Endothelial cell of umbilical vein (primary cell): Measurements from ENCODE around the gene MBTPS1. TPM values are rescaled to one million over a fixed set of nuclear protein-coding genes. Genes with fewer than 3 reads are reported as not detected.

Experiments
- BruUV-seq: library from RNA; stranded (reverse); fragments of 400-500 nt; replicated peaks from 2 replicates; lab custom pipeline; 2021; lab: Mats Ljungman, UMichigan
- CTCF ChIA-PET: fragments of 300-600, 350-600 bp; sonication (Branson Sonifier 250); formaldehyde crosslinking; loops from one replicate; lab custom pipeline; 2021; ENCODE audit warnings: antibody characterized with exemption, inconsistent platforms; lab: Charles Lee
- POLR2A ChIA-PET: fragments of 300-600, 350-600 bp; sonication (Branson Sonifier 250); formaldehyde crosslinking; loops from one replicate; lab custom pipeline; 2021; ENCODE audit warnings: antibody characterized with exemption, inconsistent platforms; lab: Charles Lee
- DNase-seq: peaks from one replicate; pipeline ENCODE4 v3.0.0-alpha.2; 2011; ENCODE audit warnings: low read depth, low spot score
- FAIRE-seq: peaks from 2 replicates; lab custom pipeline; 2011; peaks lifted over from hg19 to GRCh38; lab: Jason Lieb, UNC
- H2AFZ ChIP-seq: 2 replicates; pipeline ENCODE4 v1.6.0; 2012; ENCODE audit warnings: low read depth, low read length, control low read depth, inconsistent platforms
- H3K27ac ChIP-seq: 2 replicates; pipeline ENCODE4 v1.5.1; 2011; ENCODE audit warnings: low read depth, mild to moderate bottlenecking, control low read depth, low read length, moderate library complexity; ENCODE audit not compliant: insufficient read depth
- H3K27me3 ChIP-seq, 2 experiments: 2 replicates each; pipeline versions ENCODE4 v1.6.0 to v1.6.1; 2011; ENCODE audit warnings: low read length in 2 of 2, mixed read lengths in 1 of 2; ENCODE audit not compliant: control insufficient read depth in 2 of 2, insufficient read depth in 2 of 2
- H3K36me3 ChIP-seq, 2 experiments: 2 replicates in 1 of 2; 3 replicates in 1 of 2; pipeline ENCODE4 v1.5.1; 2011; ENCODE audit warnings: low read length in 2 of 2, mild to moderate bottlenecking in 1 of 2, moderate library complexity in 1 of 2; ENCODE audit not compliant: control insufficient read depth in 2 of 2, insufficient read depth in 2 of 2; ENCODE audit errors: extremely low read depth in 1 of 2
- H3K4me1 ChIP-seq: 3 replicates; pipeline ENCODE4 v1.5.1; 2011; ENCODE audit warnings: mild to moderate bottlenecking, low read length; ENCODE audit not compliant: control insufficient read depth, insufficient read depth; ENCODE audit errors: extremely low read depth
- H3K4me2 ChIP-seq: 2 replicates; pipeline ENCODE4 v1.6.1; 2011; ENCODE audit warnings: low read length, control low read depth, mixed read lengths; ENCODE audit not compliant: insufficient read depth
- H3K4me3 ChIP-seq, 3 experiments: fragments of 200-600 bp in 1 of 3; sonication (generic), shearing (Covaris generic) in 1 of 3; replicated peaks in 1 of 3; 2 replicates each; pipeline ENCODE4 v1.5.1; 2011 to 2016; ENCODE audit warnings: control low read depth in 3 of 3, low read length in 3 of 3, mild to moderate bottlenecking in 2 of 3, inconsistent platforms in 1 of 3, low read depth in 1 of 3, moderate library complexity in 1 of 3; ENCODE audit not compliant: insufficient read depth in 1 of 3
- H3K79me2 ChIP-seq: 2 replicates; pipeline ENCODE4 v1.6.0; 2012; ENCODE audit warnings: low read length, inconsistent platforms; ENCODE audit not compliant: control insufficient read depth, insufficient read depth
- H3K9ac ChIP-seq: replicated peaks from 2 replicates; pipeline ENCODE3; 2011; ENCODE audit warnings: low read length, control low read depth; ENCODE audit not compliant: insufficient read depth; ENCODE audit errors: extremely low read depth
- H3K9me1 ChIP-seq: replicated peaks from 3 replicates; pipeline ENCODE4 v1.6.0; 2011; ENCODE audit warnings: mild to moderate bottlenecking, low read length; ENCODE audit not compliant: control insufficient read depth, insufficient read depth; ENCODE audit errors: extremely low read depth
- H3K9me3 ChIP-seq: replicated peaks from 2 replicates; pipeline ENCODE4 v1.5.1; 2012; ENCODE audit warnings: low read length, inconsistent platforms; ENCODE audit not compliant: control insufficient read depth, insufficient read depth
- H4K20me1 ChIP-seq: replicated peaks from 2 replicates; pipeline ENCODE3; 2011; ENCODE audit warnings: mild to moderate bottlenecking, low read length; ENCODE audit not compliant: control insufficient read depth, insufficient read depth; ENCODE audit errors: extremely low read depth
- CTCF ChIP-seq, 2 donors: IDR thresholded peaks; 1 replicate in 1 of 2; 2 replicates in 1 of 2; pipeline ENCODE4 v1.5.1; 2011; ENCODE audit warnings: low read length in 2 of 2, mild to moderate bottlenecking in 2 of 2, moderate library complexity in 2 of 2, control low read depth in 1 of 2, inconsistent platforms in 1 of 2, low read depth in 1 of 2; ENCODE audit not compliant: insufficient read depth in 1 of 2; ENCODE audit errors: extremely low read depth in 1 of 2
- EZH2 ChIP-seq: IDR thresholded peaks from 2 replicates; pipeline ENCODE4 v1.6.1; 2012; ENCODE audit warnings: borderline replicate concordance, low read depth, mild to moderate bottlenecking, moderate library complexity, low read length, inconsistent platforms; ENCODE audit not compliant: severe bottlenecking
- FOS ChIP-seq: IDR thresholded peaks from 2 replicates; pipeline ENCODE4 v1.6.1; 2011; ENCODE audit warnings: mild to moderate bottlenecking, low read length, moderate library complexity, borderline replicate concordance; ENCODE audit not compliant: insufficient read depth
- GATA2 ChIP-seq: IDR thresholded peaks from 2 replicates; pipeline ENCODE4 v1.7.0; 2011; ENCODE audit warnings: low read depth, mild to moderate bottlenecking, moderate library complexity, mixed read lengths, low read length; ENCODE audit not compliant: insufficient read length, insufficient read depth
- JUN ChIP-seq: IDR thresholded peaks from 2 replicates; pipeline ENCODE4 v1.6.1; 2011; ENCODE audit warnings: borderline replicate concordance, low read depth; ENCODE audit not compliant: insufficient read length, insufficient read depth
- MAX ChIP-seq: IDR thresholded peaks from 2 replicates; pipeline ENCODE4 v1.6.1; 2011; ENCODE audit not compliant: insufficient read depth, insufficient read length
- MYC ChIP-seq: IDR thresholded peaks from one replicate; pipeline ENCODE4 v1.6.1; 2011; ENCODE audit warnings: mild to moderate bottlenecking, low read depth, low read length
- POLR2A ChIP-seq: IDR thresholded peaks from 2 replicates; pipeline ENCODE4 v1.6.1; 2012; ENCODE audit warnings: low read depth, mild to moderate bottlenecking, control low read depth, low read length
- POLR2AphosphoS5 ChIP-seq: IDR thresholded peaks from 2 replicates; pipeline ENCODE4 v1.6.1; 2012; ENCODE audit warnings: low read depth, mild to moderate bottlenecking, control low read depth, low read length, moderate library complexity; ENCODE audit not compliant: insufficient read depth
- dilution Hi-C: fragments of 300-500 bp; cut with MboI; formaldehyde crosslinking; loops from one replicate; pipeline ENCODE4 v1.15.0; 2019; ENCODE audit warnings: low sequenced_read_pairs; ENCODE audit not compliant: extremely low pct_ligation_motif_present
- intact Hi-C: fragments of 100-400 bp; cut with micrococcal nuclease; formaldehyde crosslinking; loops from one replicate; pipeline ENCODE4 v1.10.0; 2022
- polyA plus RNA-seq, 4 experiments: library from polyadenylated mRNA; depleted of rRNA in 3 of 4; stranded (reverse) in 3 of 4; unstranded in 1 of 4; fragments of >200 nt; gene quantifications; 2 replicates each; pipeline versions ENCODE4 v1.2.1 to v1.2.3, GENCODE V29; 2011 to 2012; ENCODE audit warnings: missing spikeins in 1 of 4
- total RNA-seq: library from RNA; stranded (reverse); gene quantifications from 2 replicates; pipeline ENCODE4 v1.2.3, GENCODE V29; 2021

The MBTPS1 gene
- total and polyA plus RNA-seq, 2 donors (not counting 3 experiments of a cell fraction or from before 2014, with no cell fraction given) = 82.3 to 99.6 TPM

GRCh38 chr16:84155226-84155625 lies 38.5 kb upstream of the MBTPS1 start:
- dilution Hi-C loops = no loop called here
- POLR2A ChIA-PET = no interaction called here
- no TSS peak for BruUV-seq

GRCh38 chr16:84153660-84154214 lies 37.0 kb upstream of the MBTPS1 start:
- intact Hi-C loops (no loop called here), dilution Hi-C loops (no loop called here)
- Histone ChIP-seq H3K79me2 (no peaks in the 10 kb centered on the region), H3K4me2 (no peak overlapping the region), H3K4me3 (no peak overlapping the region), H3K9me1 (no peaks in the 10 kb centered on the region), H4K20me1 (no peaks in the 10 kb centered on the region), H3K27ac (no peak overlapping the region), H3K9me3 (no peaks in the 10 kb centered on the region), H2AFZ (no peak overlapping the region), H3K27me3 (peaks cover 8 to 12% of the 10 kb centered on the region in 2 experiments), H3K9ac (no peak overlapping the region), H3K4me1 (no peaks in the 10 kb centered on the region), H3K36me3 (no peaks in the 10 kb centered on the region)
- DNase-seq (no peak), FAIRE-seq (no peak)
- no TSS peak for BruUV-seq
- ChIA-PET POLR2A (no interaction called here), CTCF (interaction anchor here (1.0 kb wide), 1 partner anchor 33 kb away, joined by 3 read pairs; the partner anchor contains the start of gene TAF1C)
- no peak for TF ChIP-seq CTCF (IDR thresholded peaks at IDR 0.05; ENCODE audit: extremely low read depth in 1 of 2, insufficient read depth in 1 of 2, low read depth in 1 of 2, low read length in 2 of 2)
- no peak for TF ChIP-seq POLR2A
- no peak for TF ChIP-seq EZH2
- no peak for TF ChIP-seq GATA2
- no peak for TF ChIP-seq MYC
- no peak for TF ChIP-seq POLR2AphosphoS5
- no peak for TF ChIP-seq FOS
- TF ChIP-seq JUN = no peak

More at GRCh38 chr16:84155226-84155625, 38.5 kb upstream of the MBTPS1 start:
- Histone ChIP-seq H2AFZ (no peak overlapping the region), H3K27me3 (peaks cover 20% of the 10 kb centered on the region in 2 experiments), H3K4me2 (no peak overlapping the region), H3K4me3 (no peak overlapping the region), H3K27ac (no peak overlapping the region), H3K4me1 (no peaks in the 10 kb centered on the region), H3K36me3 (no peaks in the 10 kb centered on the region), H4K20me1 (no peaks in the 10 kb centered on the region), H3K9ac (no peak overlapping the region), H3K9me1 (no peaks in the 10 kb centered on the region), H3K9me3 (no peaks in the 10 kb centered on the region), H3K79me2 (no peaks in the 10 kb centered on the region)
- intact Hi-C loops = loop anchor here (5.0 kb wide), 1 partner anchor 772 kb away; no protein-coding TSS in a partner anchor
- no peak for DNase-seq
- CTCF ChIA-PET = interaction anchor here (0.7 kb wide), 1 partner anchor 32 kb away, joined by 3 read pairs; the partner anchor contains the start of gene TAF1C
- no peak for FAIRE-seq
- TF ChIP-seq MAX (no peak), JUN (no peak), EZH2 (no peak), MYC (no peak)
